GM19240 (cell line): ENCODE data around the gene KIRREL3.

Experiments used
- DNase-seq: peaks from one replicate; pipeline ENCODE4 v3.0.0; 2011; ENCODE audit warnings: low spot score; ENCODE audit not compliant: insufficient read length

KIRREL3 gene

DNA sequence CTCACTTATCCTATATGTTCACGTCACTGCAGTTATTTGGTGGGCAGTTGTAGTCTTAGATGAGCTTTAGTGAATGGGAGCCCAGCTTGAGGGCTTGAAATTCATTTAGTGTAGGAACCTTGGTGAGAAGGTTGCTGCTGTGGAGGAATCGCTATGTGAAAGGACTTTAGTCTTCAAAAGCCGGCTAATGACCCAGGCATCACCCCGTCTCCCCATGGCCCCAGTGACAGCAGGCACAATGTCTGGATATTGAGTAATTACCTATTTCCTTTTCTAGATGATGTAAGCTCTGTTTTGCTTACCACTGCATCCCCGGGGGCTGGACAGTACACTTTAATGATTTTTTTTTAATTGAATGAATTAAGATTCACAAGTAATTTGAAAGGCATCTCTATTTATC, 361.9 kb downstream of the KIRREL3 start:
- DNase-seq = no peak

DNA sequence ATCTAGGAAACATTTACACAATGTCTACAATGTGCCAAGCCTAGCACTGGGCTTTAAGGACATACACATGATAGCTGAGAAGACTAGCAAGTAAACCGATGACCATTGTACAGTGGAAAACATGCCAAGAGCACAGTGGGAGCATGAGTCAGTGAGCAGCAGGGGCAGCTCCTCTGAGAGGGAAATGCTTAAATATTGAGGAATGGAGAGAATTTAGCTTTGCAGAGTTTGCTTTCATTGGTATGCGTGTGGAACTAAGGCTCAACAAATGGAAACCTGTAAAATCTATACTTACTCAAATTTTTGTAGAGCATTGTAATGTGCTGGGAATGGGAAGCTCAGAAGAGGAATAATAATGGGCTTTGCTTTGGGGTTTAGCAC, 362.8 kb downstream of the KIRREL3 start:
- DNase-seq = no peak

DNA sequence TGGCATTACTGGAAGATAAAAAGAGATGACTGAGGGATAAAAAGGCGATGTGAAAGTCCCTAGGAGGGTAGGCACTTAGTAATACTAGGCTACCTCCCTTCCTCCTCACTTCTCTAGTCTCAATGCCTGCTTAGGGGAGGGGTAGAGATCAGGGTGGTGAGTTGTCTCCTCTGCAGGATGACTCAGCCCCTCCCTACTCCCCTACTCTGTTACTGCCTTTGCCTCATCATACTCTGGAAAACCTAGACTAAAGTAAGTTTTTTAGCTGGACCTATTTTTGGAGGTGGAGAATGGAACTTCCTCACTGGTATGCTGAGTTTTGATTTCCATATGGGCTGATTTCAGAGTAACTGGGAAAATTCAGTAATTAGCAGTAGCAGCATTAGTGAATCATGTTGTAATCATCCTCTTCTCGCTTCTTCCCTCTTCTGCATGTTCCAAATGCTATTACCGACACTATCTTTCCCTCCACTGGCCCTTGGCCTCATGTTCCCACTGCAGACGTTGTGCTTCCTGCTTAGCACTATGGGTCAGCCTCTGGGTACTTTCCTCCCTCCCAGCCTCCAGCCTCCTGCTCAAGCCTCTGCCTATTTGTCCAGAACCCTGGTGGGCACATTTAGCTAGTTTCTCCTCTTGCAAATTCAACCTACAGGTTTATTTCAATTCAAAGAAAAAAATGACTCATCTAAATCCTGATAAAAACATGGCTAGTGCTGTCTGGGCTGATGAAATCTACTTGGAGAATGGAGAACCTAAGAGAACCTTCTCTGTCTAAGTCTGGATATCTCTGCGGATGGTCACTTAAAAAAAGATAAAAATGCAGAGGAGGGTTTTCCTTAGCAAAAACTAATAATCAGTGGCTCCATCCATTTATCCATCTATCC, 363.4 kb downstream of the KIRREL3 start:
- no peak for DNase-seq

DNA sequence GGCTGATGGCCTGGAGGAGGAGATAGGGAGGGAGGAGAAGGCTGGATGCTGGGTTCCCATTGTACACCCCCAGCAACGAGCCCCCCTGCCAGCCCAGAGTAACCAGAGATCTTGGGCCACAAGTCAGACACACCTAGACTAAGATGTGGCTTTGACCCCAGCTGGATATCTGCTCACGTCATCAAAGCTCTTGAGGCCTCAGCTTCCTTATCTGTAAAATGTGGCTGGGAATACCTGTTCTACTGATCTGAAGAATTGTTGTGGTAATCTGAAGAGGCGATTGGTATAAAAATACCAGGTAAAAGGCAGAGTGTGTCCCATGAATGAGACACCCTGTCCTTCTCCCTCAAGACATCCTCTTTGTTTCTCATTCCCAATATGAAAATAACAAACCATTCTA, 365.1 kb downstream of the KIRREL3 start:
- no peak for DNase-seq

DNA sequence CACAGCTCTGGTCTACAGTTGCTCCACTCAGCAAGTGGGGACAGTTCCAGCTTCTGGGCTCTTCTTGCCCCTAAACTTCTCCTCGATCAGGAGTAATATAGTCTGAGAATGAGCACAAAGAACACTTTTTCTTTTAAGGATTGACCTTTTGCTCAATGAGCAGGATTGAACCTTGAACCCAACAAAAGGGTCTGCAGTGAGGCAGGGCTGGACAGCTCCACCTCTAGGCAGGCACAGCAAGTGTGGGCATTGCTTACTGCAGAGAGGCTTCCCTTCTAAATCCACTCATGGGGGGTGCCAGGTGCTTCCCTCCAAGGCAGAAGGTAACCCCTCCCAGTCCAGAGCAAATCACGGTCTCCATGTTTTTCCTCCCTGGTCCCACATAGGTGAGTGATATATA, 365.6 kb downstream of the KIRREL3 start:
- no peak for DNase-seq

DNA sequence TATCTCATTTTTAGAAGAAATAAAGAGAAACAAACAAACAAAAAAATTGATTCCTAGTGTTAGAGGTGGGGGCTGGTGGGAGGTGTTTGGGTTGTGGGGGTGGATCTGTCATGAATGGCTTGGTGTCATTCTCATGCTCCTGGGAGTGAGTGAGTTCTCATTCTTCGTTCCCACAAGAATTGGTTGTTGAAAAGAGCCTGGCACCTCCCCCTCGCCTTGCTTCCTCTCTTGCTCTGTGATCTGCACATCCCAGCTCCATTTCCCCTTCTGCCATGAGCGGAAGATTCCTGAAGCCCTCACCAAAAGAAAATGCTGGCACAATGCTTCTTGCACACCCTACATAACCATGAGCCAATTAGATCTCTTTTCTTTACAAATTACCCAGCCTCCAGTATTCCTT, 367.2 kb downstream of the KIRREL3 start:
- no peak for DNase-seq

DNA sequence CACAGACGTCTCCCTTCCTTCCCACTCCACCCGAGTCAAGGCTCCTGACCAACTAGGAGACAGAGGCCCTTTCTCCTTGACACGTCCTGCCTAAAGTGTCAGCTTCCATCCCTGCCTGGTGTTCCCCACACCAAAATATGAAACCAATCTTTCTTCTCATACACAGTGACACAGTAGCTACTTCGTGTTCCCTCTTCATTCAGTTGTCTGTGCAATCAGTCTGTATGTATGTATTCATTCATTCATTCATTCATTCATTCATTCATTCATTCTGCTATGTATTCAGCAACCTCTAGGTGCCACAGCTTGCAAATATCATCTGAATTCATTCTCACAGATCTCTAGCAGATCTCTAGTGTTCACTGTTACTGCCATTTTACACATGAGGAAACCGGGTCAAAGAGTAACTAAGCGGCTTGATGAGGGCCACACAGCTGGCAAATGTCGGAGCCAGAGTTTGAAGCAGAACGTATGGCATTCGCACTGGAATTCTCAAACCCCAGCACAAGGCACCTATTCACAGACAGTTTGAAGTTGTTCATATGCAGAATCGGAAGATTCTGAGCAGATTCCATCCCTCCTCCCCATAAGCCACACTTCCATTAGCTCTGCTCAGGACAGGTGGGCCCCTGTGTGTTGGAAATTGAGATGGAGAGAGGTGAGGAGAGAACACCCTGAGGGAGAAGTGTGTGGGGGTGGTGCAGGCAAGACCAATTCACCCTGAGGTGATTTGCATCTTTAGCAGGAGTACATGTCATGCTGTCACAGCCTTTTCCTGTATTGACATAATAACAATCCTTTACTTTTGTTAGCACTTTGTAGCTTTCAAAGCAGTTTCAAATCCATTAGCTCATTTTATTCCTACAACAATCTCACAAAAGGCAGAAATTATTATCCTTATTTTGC, 369.4 kb downstream of the KIRREL3 start:
- no peak for DNase-seq

DNA sequence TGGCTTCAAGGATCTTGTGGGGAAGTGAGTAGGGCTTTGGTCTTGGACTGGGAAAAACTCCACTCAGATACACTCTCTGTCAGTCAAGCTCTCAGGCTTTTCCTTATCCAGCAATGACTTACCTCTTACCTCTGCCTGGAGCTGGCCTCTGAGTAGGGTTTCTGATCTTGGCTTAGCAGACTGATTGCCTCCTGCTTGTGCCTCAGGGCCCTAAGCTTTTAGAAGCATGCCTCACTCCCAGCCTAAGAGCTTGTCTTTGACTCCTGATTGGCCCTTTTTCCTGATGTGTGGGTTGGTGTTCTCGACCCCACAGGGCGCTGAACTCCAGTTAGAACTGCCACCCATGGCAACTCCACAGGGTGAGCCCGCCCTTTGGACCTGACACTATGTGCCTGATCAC, 370.1 kb downstream of the KIRREL3 start:
- DNase-seq = no peak

DNA sequence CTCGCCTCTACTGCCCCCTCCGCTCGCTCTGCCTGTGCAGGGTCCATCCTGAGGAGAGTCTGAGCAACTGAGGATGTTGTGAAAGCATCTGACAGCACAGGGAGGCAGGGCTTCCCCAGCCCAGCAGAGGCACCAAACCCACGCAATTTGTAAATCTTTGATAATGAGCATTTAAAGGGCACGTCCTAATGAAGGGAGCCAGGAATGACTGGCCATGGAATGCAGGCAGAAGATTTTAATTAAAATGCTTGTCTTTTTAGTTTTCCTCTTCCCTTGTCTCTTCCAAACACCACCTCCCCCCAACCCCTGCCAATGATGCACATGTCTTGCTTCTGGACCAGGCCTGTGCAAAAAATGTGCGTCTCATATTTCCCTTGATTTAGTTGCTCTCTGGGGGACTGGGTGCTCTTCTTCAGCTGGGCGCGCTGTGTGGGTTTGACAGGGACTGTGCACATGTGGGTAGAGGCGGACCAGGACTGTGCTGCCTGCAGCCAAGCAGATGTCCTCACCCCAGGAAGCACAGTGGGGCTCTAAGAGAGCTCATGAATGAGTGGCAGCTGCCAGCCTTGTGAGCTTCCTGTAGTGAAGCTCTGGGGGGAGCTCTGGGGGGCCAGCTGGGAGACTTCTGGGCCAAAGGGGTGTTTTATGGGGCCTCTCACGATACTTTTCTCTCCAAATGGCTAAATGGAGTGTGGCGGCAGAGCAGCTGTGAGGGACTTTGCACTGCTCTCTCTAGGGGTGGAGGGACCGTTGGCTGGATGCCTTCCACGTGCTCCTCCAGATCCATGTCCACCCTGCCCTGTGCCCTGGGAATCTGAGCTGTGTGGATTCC, 371.6 kb downstream of the KIRREL3 start:
- DNase-seq = no peak

DNA sequence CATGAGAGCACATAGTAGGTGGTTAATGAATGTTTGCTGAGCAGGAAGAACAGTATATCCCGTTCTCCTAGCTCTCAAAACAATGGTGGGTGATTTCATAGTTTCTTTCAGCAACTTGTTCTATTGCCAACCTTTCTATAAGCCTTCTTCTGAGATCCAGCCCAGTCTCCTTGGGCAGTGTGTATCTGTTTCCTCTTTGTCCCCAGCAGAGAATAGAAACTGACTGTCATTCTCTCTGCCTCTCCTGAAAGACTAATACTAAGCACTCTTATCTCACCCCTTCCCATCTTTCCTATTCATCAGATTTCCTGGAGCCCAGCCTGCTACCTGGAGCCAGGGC, 372.1 kb downstream of the KIRREL3 start:
- DNase-seq = no peak

DNA sequence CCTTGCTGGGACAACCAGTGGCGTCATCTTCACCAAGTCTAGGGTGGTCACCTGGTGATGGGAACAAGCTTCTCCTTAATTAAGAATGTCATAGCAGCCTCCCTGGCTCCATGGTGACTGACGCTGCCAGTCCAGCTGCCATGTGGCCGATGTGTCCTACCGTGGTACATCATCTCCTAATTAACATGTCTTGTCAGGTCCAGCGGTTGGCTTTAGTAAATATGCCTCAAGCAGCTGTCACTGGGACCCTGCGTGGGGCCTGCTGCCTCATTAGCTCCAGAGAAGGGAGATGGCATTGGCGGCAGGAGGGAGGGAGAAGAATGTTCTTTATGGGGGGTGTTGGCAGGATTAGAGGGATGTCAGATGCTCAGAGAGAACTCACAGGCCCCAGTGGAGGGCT, 373.1 kb downstream of the KIRREL3 start:
- no peak for DNase-seq

DNA sequence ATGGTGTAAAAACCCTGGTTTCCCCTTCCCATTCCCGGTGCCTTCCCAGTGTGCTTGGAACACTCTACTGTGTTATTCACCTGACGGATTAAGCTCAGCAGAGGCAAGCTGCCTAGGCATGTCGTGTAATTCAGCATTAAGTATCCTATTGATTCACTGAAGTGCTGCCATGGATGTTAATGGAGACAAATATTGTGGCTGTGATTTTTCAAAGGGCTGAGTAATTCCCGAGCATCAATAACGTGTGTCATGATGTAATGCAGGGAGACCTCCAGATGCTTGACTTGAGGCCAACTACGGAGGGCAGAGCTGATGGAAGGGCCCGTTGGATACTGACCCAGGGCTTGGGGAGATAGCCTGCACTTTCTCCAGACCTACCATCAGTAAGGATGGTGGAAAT, 376.1 kb downstream of the KIRREL3 start:
- DNase-seq = no peak

DNA sequence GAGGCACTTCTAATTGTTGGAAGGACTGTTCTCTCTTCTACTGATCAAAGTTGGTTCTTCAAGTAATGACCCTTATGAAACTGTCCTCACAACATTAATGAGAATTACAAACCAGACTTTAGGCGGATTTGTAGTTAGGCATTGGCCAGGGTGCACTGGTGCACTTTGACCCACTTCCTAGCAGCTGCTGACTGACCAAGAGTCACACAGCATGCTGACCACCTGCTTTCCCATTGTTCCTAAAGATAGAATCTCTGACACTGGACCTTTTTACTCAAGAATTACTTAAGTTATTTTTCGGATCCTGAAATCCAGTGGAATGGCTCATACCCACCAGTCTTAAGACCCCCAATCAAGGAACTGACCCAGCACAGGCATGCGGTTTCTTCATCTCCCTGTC, 381.1 kb downstream of the KIRREL3 start:
- DNase-seq = no peak

DNA sequence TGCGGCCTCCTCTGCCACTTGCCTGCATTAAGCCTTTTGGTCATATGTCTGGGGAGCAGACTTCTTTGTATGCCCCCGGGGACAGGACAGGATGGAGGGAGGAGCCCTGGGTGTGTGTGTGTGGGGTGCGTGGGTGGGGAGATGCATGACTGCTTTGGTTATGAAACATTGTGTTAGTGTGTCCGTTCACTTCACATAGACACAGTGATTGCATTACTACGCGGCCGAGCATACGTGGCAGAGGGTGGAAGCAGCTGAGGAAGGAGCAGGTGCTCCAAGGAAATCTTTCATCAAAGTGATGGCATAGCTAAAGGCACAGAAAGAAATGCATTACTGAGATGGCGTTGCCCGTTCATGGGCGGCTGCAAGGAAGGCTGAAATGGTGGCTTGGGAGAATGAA, 384.7 kb downstream of the KIRREL3 start:
- no peak for DNase-seq

DNA sequence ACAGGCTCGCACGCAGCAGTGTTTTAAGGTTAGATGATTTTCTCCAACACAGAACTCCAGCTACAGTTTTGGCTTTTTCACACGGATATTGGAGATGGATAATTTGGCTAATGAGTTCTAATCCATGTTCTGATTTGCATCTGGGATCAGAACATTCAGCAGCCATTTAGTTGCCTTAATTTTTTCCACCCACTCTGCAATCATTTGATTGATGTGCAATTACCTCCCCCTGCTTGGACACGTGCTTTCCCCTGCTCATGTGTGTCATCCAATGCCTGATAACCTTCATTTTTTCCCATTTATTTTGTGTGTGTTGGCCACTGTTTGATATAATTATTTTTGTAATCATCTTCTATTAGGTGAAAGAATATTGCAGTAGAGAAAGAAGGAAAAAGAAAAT, 387.3 kb downstream of the KIRREL3 start:
- no peak for DNase-seq

DNA sequence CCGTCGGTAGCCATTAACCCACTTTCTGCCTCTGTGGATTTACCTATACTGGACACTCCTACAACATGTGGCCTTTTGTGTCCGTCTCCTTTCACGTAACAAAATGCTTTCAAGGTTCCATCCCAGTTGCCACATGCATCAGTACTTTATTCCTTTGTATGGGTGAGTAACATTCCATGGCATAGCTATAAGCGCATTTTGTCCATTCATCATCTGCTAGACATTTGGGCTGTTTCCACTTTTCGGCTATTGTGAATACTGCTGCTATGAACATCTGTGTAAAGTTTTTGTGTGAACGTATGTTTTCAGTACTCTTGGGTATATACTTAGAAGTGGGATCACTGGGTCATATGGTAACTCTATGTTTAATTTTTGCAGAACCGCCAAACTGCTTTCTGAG, 387.9 kb downstream of the KIRREL3 start:
- no peak for DNase-seq

DNA sequence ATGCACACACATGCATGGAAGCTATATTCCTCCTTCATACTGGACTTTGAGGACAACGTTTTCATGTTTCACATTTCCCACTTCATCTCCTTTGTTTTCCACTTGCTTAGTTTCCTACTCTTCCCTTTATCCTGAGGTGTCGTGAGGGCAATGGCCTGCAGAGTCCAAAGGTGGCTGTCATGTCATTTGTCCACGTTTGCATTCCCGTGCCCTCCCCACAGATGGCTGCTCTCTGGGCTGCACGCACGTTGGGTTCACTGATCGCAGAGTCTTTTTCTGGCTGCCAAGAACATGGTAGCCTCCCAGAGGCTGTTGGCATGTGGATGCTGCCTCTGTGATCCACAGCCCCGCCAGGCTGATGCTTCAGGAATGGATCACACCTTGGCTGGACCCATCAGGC, 389.1 kb downstream of the KIRREL3 start:
- no peak for DNase-seq

DNA sequence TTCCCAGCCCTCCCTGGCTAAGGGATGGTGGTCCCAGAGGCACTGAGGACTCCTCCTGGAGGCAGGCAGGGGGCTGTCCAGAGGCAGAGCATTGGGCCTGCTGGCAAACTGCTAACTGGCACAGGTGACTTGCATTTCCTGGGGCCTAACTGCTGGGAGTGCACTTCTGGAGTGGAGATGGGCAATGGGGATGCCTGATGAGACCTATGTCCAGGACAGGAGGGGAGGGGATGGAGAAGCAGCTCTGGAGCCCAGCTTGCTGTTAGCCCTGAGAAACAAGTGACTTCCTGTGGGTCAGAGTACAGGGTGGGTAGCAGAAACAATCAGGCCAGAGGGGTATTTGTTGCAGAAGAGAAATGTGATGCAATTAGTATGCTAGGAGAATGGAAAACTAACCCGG, 391.9 kb downstream of the KIRREL3 start:
- no peak for DNase-seq

DNA sequence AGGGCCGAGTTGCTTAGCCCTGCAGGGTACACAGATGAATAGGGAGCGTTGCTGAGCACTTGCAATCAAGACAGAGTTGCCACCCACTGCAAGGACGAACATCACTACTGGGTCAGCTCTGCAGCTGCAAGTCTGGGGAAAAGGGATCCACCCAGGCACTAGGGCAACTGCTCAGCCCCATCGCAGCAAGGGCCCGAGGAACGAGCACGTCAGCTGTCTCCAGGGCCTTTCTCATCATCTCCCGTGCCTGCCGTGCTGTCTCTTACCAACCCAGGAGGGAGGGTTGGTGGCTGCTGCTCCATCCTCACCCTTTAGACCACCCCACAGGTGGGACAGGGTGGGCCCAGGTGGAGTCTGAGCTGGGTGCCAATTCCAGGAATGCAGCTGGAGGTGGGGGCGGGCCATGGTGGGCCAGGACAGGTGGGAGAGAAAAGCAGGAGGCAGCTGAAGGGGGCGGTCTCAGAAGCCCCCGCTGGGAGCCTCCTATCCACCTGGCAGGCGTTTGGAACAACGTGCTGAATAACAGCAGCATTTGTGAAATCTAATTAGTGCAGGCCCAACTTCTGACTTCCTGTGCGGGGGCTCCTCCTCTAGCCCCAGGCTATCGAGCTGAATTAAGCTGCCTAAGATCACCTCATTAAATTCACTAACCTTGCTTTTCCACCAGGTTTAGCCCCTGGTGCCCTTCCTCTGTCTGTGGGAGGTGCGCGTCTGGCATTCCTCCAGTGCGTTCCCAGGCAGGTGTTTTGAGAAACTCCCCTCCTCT, 392.6 kb downstream of the KIRREL3 start:
- DNase-seq = no peak

DNA sequence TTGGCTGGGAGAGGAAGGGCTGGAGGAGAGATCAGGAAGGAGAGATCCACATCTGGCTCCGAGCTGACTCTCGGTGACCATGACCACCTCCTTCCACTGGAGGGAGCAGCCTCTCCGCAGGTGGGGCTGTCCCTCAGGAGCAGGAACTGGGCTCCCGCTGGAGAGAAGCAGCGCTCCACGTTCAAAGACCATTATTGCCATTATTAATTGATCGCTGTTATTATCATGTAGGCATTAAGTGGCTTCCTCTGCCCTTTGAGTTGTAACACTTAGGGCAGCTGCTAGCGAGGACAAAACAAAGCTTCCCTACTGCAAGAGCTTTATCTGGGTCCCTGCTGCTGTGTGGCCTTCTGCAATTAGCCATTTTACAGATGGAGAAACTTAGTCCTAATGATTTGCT, 393.2 kb downstream of the KIRREL3 start:
- peak; percentile 15 for DNase-seq

DNA sequence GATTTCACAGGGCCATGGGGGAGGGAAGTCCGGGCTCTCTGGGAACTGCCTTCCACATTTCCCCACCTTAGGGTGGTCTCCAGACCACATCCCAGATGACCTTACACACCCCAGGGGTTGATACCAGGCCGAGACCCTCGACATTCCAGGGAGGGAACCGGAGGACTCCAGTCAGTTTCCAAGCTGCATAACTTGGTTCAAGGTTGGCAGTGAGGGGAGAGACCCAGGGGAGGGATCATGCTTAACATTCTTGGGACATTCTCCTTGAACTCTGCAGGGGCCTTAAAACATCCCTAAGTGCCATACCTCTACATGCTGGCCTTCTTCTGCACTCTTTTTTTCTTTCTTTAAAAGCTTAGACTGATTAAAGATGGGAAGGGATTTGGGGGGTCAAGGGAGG, 394.1 kb downstream of the KIRREL3 start:
- no peak for DNase-seq
